H1 (cell line): ENCODE measurements around the gene RAP1B. TPM values are rescaled to one million over a fixed set of nuclear protein-coding genes. Genes with fewer than 3 reads are reported as not detected.

ENCODE experiments used
- BCL11A ChIP-seq, 2 experiments: IDR thresholded peaks; one replicate each; pipeline ENCODE4 v1.6.1; 2011; ENCODE audit warnings: low read depth in 2 of 2, low read length in 2 of 2, mild to moderate bottlenecking in 2 of 2
- CHD7 ChIP-seq: fragments of 300-600 bp; sonication (generic); IDR thresholded peaks from 2 replicates; pipeline ENCODE4 v1.7.1; 2012; ENCODE audit warnings: low read length, moderate library complexity, mild to moderate bottlenecking, inconsistent platforms; ENCODE audit not compliant: insufficient replicate concordance
- CTCF ChIP-seq, 3 experiments: IDR thresholded peaks; 1 replicate in 2 of 3; 2 replicates in 1 of 3; pipeline versions ENCODE4 v1.5.1 to v1.6.1; 2011; ENCODE audit warnings: low read length in 3 of 3, mild to moderate bottlenecking in 3 of 3, inconsistent platforms in 2 of 3, low read depth in 1 of 3, moderate library complexity in 1 of 3; ENCODE audit not compliant: insufficient read depth in 1 of 3; ENCODE audit errors: control extremely low read depth in 1 of 3
- NRF1 ChIP-seq: IDR thresholded peaks from 2 replicates; pipeline ENCODE4 v1.6.1; 2011; ENCODE audit warnings: mild to moderate bottlenecking, low read depth, low read length, improper control_type of control experiment
- RNF2 ChIP-seq: fragments of 200-900, 300-1000 bp; sonication (generic); IDR thresholded peaks from 2 replicates; pipeline ENCODE4 v1.7.1; 2016; ENCODE audit warnings: borderline replicate concordance, low read depth, mild to moderate bottlenecking, antibody characterized with exemption, low read length; ENCODE audit not compliant: poor library complexity, severe bottlenecking; ENCODE audit errors: missing control alignments
- SP1 ChIP-seq: IDR thresholded peaks from 2 replicates; pipeline ENCODE4 v1.6.1; 2011; ENCODE audit warnings: low read depth, low read length
- TCF12 ChIP-seq: IDR thresholded peaks from 2 replicates; pipeline ENCODE4 v1.6.1; 2011; ENCODE audit warnings: low read depth, mild to moderate bottlenecking, low read length
- polyA plus RNA-seq, 7 experiments: library from polyadenylated mRNA; depleted of rRNA in 3 of 7; stranded (reverse) in 5 of 7; unstranded in 2 of 7; fragments of >200 nt in 5 of 7; fragments of 200-250 nt in 2 of 7; gene quantifications; 1 replicate in 5 of 7; 2 replicates in 1 of 7; 4 replicates in 1 of 7; pipeline versions ENCODE4 v1.2.1 to v1.2.3, GENCODE V29; 2011 to 2013; ENCODE audit warnings: missing spikeins in 2 of 7, mixed read lengths in 2 of 7
- total RNA-seq: library from RNA; stranded (reverse); fragmentation: NEBNext Ultra II Directional; extraction: Animal tissue kit (Norgen Biotek cat#: 25700); gene quantifications from 2 replicates; pipeline ENCODE4 v1.2.1, GENCODE V29; 2021

The RAP1B gene
- total and polyA plus RNA-seq, 2 of the 8 experiments (the other 6 are each of a cell fraction or from before 2014, with no cell fraction given), result 61.4 to 112 TPM

GRCh38 chr12:68627673-68628319 is 17.1 kb downstream of the RAP1B start (continued):
- TF ChIP-seq CHD7 (no peak), RNF2 (no peak), NRF1 (no peak), BCL11A (IDR thresholded peaks at IDR 0.05; ENCODE audit: low read depth in 2 of 2, low read length in 2 of 2) (no peak), TCF12 (no peak), CTCF (IDR thresholded peaks at IDR 0.05; ENCODE audit: control extremely low read depth in 1 of 3, insufficient read depth in 1 of 3, low read depth in 1 of 3, low read length in 3 of 3) (no peak), SP1 (no peak)
